ENCODE data around the gene PDE11A. TPM values are rescaled to one million over a fixed set of nuclear protein-coding genes. Genes with fewer than 3 reads are reported as not detected.

The PDE11A gene
- total RNA-seq = not detected in 2 replicates

DNA sequence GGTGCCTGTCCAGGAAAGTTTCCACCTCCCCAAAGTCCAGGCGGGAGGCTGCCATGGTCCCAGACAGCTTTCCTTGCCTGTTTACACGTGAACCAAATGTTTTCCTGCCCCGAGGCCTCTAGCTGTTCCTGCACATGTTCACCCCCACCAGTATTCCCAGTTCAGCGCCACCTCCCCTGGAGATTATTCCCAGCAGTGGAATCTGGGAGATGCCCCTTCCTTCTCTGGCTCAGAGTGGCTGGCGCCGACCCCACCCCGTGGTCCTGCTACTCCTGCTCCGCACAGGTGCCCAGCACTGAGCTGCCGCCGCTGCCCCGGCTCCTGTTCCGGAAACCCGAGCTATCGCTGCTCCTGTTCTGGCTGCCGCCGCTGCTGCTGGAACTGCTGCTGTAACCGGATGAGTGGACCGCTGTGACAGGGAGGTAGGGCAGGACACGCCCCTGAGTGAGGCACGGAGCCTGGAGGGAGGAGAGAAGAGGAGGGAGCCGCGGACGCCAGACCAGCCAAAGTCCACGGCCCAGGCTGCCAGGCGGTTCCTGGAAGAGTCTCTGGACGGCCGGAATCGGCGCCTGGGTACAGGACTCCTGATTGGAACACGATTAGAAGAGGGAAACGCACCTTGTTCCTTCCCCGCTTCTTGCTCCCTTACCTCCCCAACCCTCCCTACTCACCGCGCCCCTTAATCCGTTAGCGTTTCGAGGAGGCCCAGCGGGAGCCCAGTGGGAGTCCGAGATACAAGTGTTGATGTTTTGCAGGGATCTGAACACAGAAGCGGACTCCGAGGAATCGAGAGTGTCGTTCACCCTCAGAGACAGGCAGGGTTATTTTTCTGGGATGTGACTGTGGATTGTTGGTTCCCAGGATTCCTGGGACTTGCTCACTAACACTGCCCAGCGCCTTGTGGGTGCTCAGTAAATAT is at the start of gene PDE11A:
TSS of gene PDE11A (minus strand) at position 395 of the 919 bp plus-strand sequence. CDS start at position 55, 340 bp downstream.

DNA sequence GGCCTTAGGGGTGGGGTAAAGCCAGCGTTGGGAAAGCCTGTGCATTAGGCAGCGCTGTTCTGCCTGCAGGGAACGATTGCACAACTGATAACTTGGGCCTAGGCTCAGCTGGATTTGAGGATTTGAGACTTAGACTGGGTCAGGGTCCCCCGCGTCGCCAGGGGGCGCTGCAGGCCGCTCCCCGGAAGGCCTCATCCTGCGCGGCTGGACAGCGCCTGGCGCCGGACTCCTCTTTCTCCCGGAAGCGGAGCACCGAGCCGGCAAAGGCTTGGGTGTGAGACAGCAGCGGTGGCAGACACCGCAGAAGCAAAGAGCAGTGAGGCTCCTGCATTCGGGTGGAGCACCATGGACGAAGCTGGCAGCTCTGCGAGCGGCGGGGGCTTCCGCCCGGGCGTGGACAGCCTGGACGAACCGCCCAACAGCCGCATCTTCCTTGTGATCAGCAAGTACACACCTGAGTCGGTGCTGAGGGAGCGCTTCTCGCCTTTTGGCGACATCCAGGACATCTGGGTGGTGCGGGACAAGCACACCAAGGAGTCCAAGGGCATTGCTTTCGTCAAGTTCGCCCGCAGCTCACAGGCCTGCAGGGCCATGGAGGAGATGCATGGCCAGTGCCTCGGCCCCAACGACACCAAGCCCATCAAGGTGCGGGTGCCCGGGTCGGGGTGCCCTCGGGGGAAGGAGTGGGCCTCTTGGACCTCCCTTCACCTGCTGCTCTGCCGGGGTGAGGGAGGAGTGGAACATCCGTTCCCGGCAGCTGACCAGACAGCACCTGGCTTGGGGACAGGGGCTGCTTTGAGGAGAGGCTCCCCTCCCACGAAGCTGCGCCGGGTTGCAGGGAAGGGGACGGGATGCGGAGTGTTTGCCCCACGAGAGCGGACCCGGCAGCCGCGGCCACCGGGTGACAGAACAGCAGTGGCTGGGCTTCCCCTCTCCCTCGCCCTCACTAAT is 39.9 kb upstream of the PDE11A start, which contains the start of gene RBM45:
TSS of gene RBM45 (plus strand) at position 236 of the 951 bp plus-strand sequence. CDS start at position 346, 110 bp downstream.

Other genes with a start within 250 kb of the PDE11A start
- 9.5 and 14.2 TPM in 2 replicates for gene RBM45, start 39.7 kb upstream of the PDE11A start, total RNA-seq
- 1.6 and 3.9 TPM in 2 replicates for gene OSBPL6, start 121.7 kb upstream of the PDE11A start, total RNA-seq

Data from airway epithelial cell (primary cell).